ENCODE data around the gene IQCE.
"Not testable (repeated sequence)": the region's sequence is repeated elsewhere in the genome, so short reads cannot be mapped to it uniquely, and the experiment has no call there.

The IQCE gene

GRCh38 chr7:2601907-2602306 is 43.1 kb downstream of the IQCE start:
- no peak for DNase-seq (ENCODE audit: low read depth, low spot score)

GRCh38 chr7:2602406-2603043 is 43.7 kb downstream of the IQCE start:
- DNase-seq (ENCODE audit: low read depth, low spot score), result no peak

- DNase-seq (ENCODE audit: low read depth, low spot score), result no peak
Observed at GRCh38 chr7:2603044-2603965, 44.5 kb downstream of the IQCE start.

GRCh38 chr7:2604608-2605174 is 45.9 kb downstream of the IQCE start:
- DNase-seq (ENCODE audit: low read depth, low spot score), result no peak

GRCh38 chr7:2605608-2606538 is 47.1 kb downstream of the IQCE start:
- no peak for DNase-seq (ENCODE audit: low read depth, low spot score)

GRCh38 chr7:2606539-2606936 is 47.8 kb downstream of the IQCE start:
- no peak for DNase-seq (ENCODE audit: low read depth, low spot score)

- DNase-seq (ENCODE audit: low read depth, low spot score), result no peak
Observed at GRCh38 chr7:2607122-2607922, 48.5 kb downstream of the IQCE start.

GRCh38 chr7:2607923-2608904 is 49.4 kb downstream of the IQCE start:
- DNase-seq (ENCODE audit: low read depth, low spot score), result no peak

GRCh38 chr7:2608921-2609411 is 50.2 kb downstream of the IQCE start:
- no peak for DNase-seq (ENCODE audit: low read depth, low spot score)

- DNase-seq (ENCODE audit: low read depth, low spot score), result not testable (repeated sequence)
Observed at GRCh38 chr7:2609646-2610045, 50.9 kb downstream of the IQCE start.

- DNase-seq (ENCODE audit: low read depth, low spot score), result no peak
Observed at GRCh38 chr7:2610466-2610865, 51.7 kb downstream of the IQCE start.

GRCh38 chr7:2610898-2611297 is 52.1 kb downstream of the IQCE start:
- DNase-seq (ENCODE audit: low read depth, low spot score), result no peak

GRCh38 chr7:2611401-2611800 is 52.6 kb downstream of the IQCE start:
- DNase-seq (ENCODE audit: low read depth, low spot score), result no peak

- DNase-seq (ENCODE audit: low read depth, low spot score), result no peak
Observed at GRCh38 chr7:2611922-2612321, 53.1 kb downstream of the IQCE start.

- DNase-seq (ENCODE audit: low read depth, low spot score), result no peak
Observed at GRCh38 chr7:2612445-2613097, 53.8 kb downstream of the IQCE start.

GRCh38 chr7:2613098-2613930 is 54.5 kb downstream of the IQCE start:
- DNase-seq (ENCODE audit: low read depth, low spot score), result no peak

- no peak for DNase-seq (ENCODE audit: low read depth, low spot score)
Observed at GRCh38 chr7:2613931-2614600, 55.3 kb downstream of the IQCE start.
